Activated CD4-positive, alpha-beta T cell treated with anti-CD3 and anti-CD28 coated beads, Interleukin-2, Interleukin-6, amounts not matched to agents 100 ng/mL and 50 ng/mL, durations not matched to agents 16 hours and 8 hours (primary cell): ENCODE results near the gene C19orf25.

Experiments
- DNase-seq: peaks from one replicate; pipeline ENCODE4 v3.0.0-alpha.2; 2020

Gene C19orf25

DNA sequence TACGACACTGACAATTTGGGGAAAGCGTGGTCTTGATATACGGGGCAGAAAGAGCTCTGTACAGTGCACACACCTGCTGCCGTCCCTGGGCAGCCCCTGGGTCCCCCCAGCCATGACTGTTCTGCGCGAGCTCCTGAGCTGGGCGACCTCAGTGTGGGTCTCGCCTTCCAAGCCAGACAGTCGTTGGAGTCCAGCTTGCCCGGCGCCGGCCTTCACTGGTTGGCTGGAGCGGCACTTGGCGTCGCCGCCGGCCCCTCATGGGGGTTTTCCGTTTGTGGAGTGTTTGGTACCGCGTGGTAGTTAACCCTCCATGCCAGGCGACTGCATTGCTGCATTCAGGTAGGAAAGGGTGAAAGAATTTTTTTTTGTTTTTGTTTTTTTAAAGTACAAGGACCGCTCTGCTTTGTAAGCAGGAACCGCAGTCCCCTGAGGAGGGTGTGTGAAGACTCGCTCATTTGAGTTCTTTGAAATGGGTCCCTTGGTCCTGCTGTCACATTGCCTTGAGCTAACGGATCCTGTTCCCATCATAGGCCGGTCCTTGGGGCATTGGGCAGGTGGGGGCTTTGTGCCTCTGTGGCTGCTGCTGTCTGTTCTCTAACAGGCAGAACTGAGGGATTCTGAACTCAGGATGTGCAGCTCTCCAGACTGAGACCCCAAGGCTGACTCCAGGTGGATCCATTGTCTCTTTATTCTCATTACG is 51.6 kb downstream of the C19orf25 start:
- DNase-seq, result no peak

DNA sequence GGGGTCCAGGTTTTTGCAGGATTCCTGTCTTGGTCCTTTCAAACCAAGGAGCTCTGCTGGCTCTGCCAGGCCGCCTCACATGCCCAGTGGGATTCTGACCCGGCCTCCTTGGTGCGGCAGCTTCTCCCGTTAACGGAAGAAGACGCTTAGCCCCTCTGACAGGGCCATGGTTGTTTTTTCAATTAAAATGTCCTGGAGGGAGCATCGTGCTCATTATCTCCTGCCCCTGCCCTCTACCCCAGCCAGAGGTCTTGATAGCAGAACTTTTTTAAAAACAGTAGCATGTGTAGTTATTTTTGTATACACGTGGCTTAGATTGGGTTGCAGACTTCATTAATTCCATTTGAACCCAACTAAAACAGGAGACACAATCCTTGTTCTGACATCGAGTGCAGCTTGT is 52.3 kb downstream of the C19orf25 start:
- DNase-seq, result no peak

GRCh38 chr19:1425902-1426301 is 53.1 kb downstream of the C19orf25 start:
- DNase-seq, result no peak

- DNase-seq, result no peak
Observed at GRCh38 chr19:1425102-1425837, 53.7 kb downstream of the C19orf25 start.

- no peak for DNase-seq
Observed at GRCh38 chr19:1424192-1424955, 54.6 kb downstream of the C19orf25 start.

DNA sequence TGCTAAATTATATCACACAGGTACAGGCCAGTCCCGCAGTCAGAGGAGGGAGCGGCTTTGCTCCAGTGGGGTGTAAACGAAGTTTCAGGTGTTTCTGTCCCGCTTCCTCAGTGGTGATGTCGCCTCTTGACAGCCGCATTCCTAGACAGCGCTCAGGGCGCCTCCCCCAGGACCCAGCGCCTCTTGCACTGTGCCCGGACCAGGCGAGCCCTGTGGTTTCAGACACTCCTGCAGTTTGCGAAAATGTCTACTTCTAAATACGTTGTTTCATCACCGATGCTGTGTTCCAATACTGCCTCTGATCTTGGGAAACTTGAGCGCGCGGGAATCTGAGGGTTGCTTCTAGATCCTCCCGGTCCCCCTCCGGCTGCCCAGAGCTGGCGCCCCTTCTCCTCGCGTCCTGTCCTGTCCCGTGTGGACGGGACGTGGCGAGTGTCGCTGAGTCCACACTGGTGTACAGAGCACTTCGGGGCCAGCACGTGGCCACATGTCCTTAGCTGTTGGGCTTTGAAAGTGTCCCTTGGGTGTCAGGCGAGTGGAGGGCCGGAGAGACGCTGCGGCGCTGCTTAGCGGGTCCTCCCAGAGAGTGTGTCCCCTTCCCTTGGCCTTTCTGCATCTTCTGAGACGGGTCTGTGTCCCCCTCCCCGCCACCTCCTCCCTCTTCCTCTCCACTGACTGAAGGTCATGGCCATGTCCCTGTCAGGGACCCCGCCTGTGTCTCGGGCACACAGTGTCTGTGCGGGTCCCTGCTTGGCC is 55.4 kb downstream of the C19orf25 start:
- DNase-seq, result no peak
